SK-N-SH (cell line): Measurements from ENCODE around the gene DDR1. TPM values are rescaled to one million over a fixed set of nuclear protein-coding genes. Genes with fewer than 3 reads are reported as not detected.

Experiments
- CTCF ChIA-PET: fragments of 300-600, 350-600 bp; formaldehyde crosslinking; extraction: SDS; loops from one replicate; lab custom pipeline; 2021; lab: Yijun Ruan, JAX
- POLR2A ChIA-PET: fragments of 350-600 bp; sonication (Branson Sonifier 250); formaldehyde crosslinking; extraction: SDS; loops from one replicate; lab custom pipeline; 2020; ENCODE audit warnings: antibody characterized with exemption, inconsistent platforms; lab: Yijun Ruan, JAX
- DNase-seq: peaks from one replicate; pipeline ENCODE4 v3.0.0; 2012
- H2AFZ ChIP-seq: fragments of 200-600 bp; sonication (generic); 2 replicates; pipeline ENCODE4 v1.8.1; 2016; ENCODE audit warnings: antibody characterized with exemption, mild to moderate bottlenecking, low read depth
- H3F3A ChIP-seq: fragments of 200-600 bp; sonication (generic); replicated peaks from 2 replicates; pipeline ENCODE3; 2016; ENCODE audit warnings: antibody characterized with exemption, mild to moderate bottlenecking; ENCODE audit not compliant: insufficient read depth
- H3K27ac ChIP-seq, 2 experiments: fragments of 200-500 bp in 1 of 2; fragments of 200-600 bp in 1 of 2; sonication (Bioruptor generic) in 1 of 2; sonication (generic), shearing (Covaris generic) in 1 of 2; 2 replicates each; pipeline versions ENCODE4 v1.5.1 to v1.6.1; 2014 to 2016; ENCODE audit warnings: low read depth in 2 of 2, inconsistent platforms in 1 of 2, low read length in 1 of 2, mild to moderate bottlenecking in 1 of 2, mixed read lengths in 1 of 2
- H3K27me3 ChIP-seq: fragments of 200-600 bp; sonication (generic), shearing (Covaris generic); 2 replicates; pipeline ENCODE4 v1.6.1; 2016; ENCODE audit warnings: mixed run types; ENCODE audit not compliant: insufficient read depth
- H3K36me3 ChIP-seq, 2 experiments: fragments of 200-500 bp in 1 of 2; fragments of 200-600 bp in 1 of 2; sonication (Bioruptor generic) in 1 of 2; sonication (generic) in 1 of 2; replicated peaks in 1 of 2; 2 replicates each; pipeline versions ENCODE3 to v1.5.1; 2014 to 2016; ENCODE audit warnings: low read length in 1 of 2, mild to moderate bottlenecking in 1 of 2; ENCODE audit not compliant: insufficient read depth in 2 of 2, control insufficient read depth in 1 of 2
- H3K4me1 ChIP-seq, 2 experiments: fragments of 200-500 bp in 1 of 2; fragments of 200-600 bp in 1 of 2; sonication (Bioruptor generic) in 1 of 2; sonication (generic), shearing (Covaris generic) in 1 of 2; 2 replicates each; pipeline versions ENCODE4 v1.5.1 to v1.6.1; 2014 to 2016; ENCODE audit warnings: low read depth in 1 of 2, low read length in 1 of 2, mixed run types in 1 of 2; ENCODE audit not compliant: insufficient read depth in 2 of 2, control insufficient read depth in 1 of 2
- H3K4me2 ChIP-seq: fragments of 200-600 bp; sonication (generic), shearing (Covaris generic); 2 replicates; pipeline ENCODE4 v1.6.1; 2017; ENCODE audit warnings: mixed run types
- H3K4me3 ChIP-seq, 2 experiments: fragments of 200-500 bp in 1 of 2; fragments of 200-600 bp in 1 of 2; sonication (Bioruptor generic) in 1 of 2; sonication (generic), shearing (Covaris generic) in 1 of 2; 2 replicates each; pipeline versions ENCODE4 v1.5.1 to v1.8.1; 2014 to 2016; ENCODE audit warnings: low read depth in 2 of 2, inconsistent platforms in 1 of 2, low read length in 1 of 2, mild to moderate bottlenecking in 1 of 2, mixed read lengths in 1 of 2, moderate library complexity in 1 of 2
- H3K79me2 ChIP-seq: fragments of 200-600 bp; sonication (generic); 2 replicates; pipeline ENCODE4 v1.8.1; 2017; ENCODE audit warnings: mild to moderate bottlenecking; ENCODE audit not compliant: insufficient read depth
- H3K9ac ChIP-seq: fragments of 200-600 bp; sonication (generic); 2 replicates; pipeline ENCODE4 v1.6.1; 2017; ENCODE audit warnings: mixed run types
- H3K9me2 ChIP-seq: fragments of 200-600 bp; sonication (generic); 2 replicates; pipeline ENCODE4 v1.6.1; 2017; ENCODE audit warnings: mixed run types
- H3K9me3 ChIP-seq: fragments of 200-600 bp; sonication (generic); 2 replicates; pipeline ENCODE4 v1.6.1; 2017; ENCODE audit warnings: mixed run types, mild to moderate bottlenecking, moderate library complexity
- H4K20me1 ChIP-seq: fragments of 200-600 bp; sonication (generic); 2 replicates; pipeline ENCODE4 v1.6.1; 2017; ENCODE audit warnings: mild to moderate bottlenecking, mixed run types; ENCODE audit not compliant: insufficient read depth
- CHD2 ChIP-seq: fragments of 150-350 bp; IDR thresholded peaks from 2 replicates; pipeline ENCODE4 v1.6.1; 2018; ENCODE audit warnings: low read length; ENCODE audit not compliant: partially characterized antibody
- CTCF ChIP-seq: fragments of 200-600 bp; sonication (generic); IDR thresholded peaks from 2 replicates; pipeline ENCODE4 v1.6.1; 2017; ENCODE audit warnings: antibody characterized with exemption, mild to moderate bottlenecking, moderate library complexity
- EZH2phosphoT487 ChIP-seq: fragments of 200-600 bp; sonication (generic); IDR thresholded peaks from 2 replicates; pipeline ENCODE4 v1.6.1; 2017; ENCODE audit warnings: low read depth, mixed run types, mild to moderate bottlenecking, antibody characterized with exemption, moderate library complexity, borderline replicate concordance
- FOSL2 ChIP-seq: IDR thresholded peaks from 2 replicates; pipeline ENCODE4 v1.4.0; 2012; ENCODE audit warnings: low read depth, mild to moderate bottlenecking, moderate library complexity, borderline replicate concordance
- FOXJ3 ChIP-seq: sonication (generic); formaldehyde crosslinking; IDR thresholded peaks from 2 replicates; pipeline ENCODE4 v1.5.1; 2020; ENCODE audit warnings: mild to moderate bottlenecking, missing genetic modification reagents
- FOXM1 ChIP-seq: IDR thresholded peaks from 2 replicates; pipeline ENCODE4 v1.4.0; 2012; ENCODE audit warnings: low read depth, mild to moderate bottlenecking
- GABPA ChIP-seq: IDR thresholded peaks from 2 replicates; pipeline ENCODE4 v1.4.0; 2012; ENCODE audit warnings: low read depth, mild to moderate bottlenecking
- GATA2 ChIP-seq: sonication (generic); formaldehyde crosslinking; IDR thresholded peaks from 2 replicates; pipeline ENCODE4 v1.5.0; 2020; ENCODE audit warnings: mild to moderate bottlenecking, missing genetic modification reagents
- IRF3 ChIP-seq: fragments of 150-350 bp; IDR thresholded peaks from 2 replicates; pipeline ENCODE4 v1.6.1; 2016; ENCODE audit warnings: mild to moderate bottlenecking, low read depth, low read length
- MAX ChIP-seq: IDR thresholded peaks from 2 replicates; pipeline ENCODE4 v1.4.0; 2012; ENCODE audit warnings: low read depth
- MEF2A ChIP-seq: IDR thresholded peaks from 2 replicates; pipeline ENCODE4 v1.4.0; 2012; ENCODE audit warnings: low read depth, borderline replicate concordance
- MXI1 ChIP-seq: IDR thresholded peaks from 2 replicates; pipeline ENCODE4 v1.6.1; 2012; ENCODE audit warnings: mild to moderate bottlenecking, low read depth, low read length, improper control_type of control experiment
- NRF1 ChIP-seq: IDR thresholded peaks from 2 replicates; pipeline ENCODE4 v1.6.1; 2012; ENCODE audit warnings: low read depth, mild to moderate bottlenecking, low read length
- POLR2AphosphoS5 ChIP-seq: IDR thresholded peaks from 2 replicates; pipeline ENCODE4 v1.6.1; 2012; ENCODE audit warnings: low read depth, low read length
- REST ChIP-seq: IDR thresholded peaks from 2 replicates; pipeline ENCODE4 v1.6.1; 2012; ENCODE audit warnings: mild to moderate bottlenecking, low read depth, low read length, moderate library complexity
- RFX5 ChIP-seq: IDR thresholded peaks from 2 replicates; pipeline ENCODE4 v1.6.1; 2012; ENCODE audit warnings: mild to moderate bottlenecking, improper control_type of control experiment, low read length
- SIN3A ChIP-seq: IDR thresholded peaks from 2 replicates; pipeline ENCODE4 v1.6.1; 2012; ENCODE audit warnings: low read depth, mild to moderate bottlenecking, low read length, moderate library complexity, borderline replicate concordance
- USF1 ChIP-seq: IDR thresholded peaks from 2 replicates; pipeline ENCODE4 v1.4.0; 2012; ENCODE audit warnings: low read depth, borderline replicate concordance
- ZBTB33 ChIP-seq: IDR thresholded peaks from 2 replicates; pipeline ENCODE4 v1.4.0; 2012; ENCODE audit warnings: low read depth, borderline replicate concordance
- WGBS: methylation state at CpG from one replicate; pipeline ENCODE4 v1.1.6; 2017; ENCODE audit warnings: low lambda C conversion rate; 5-methylcytosine and 5-hydroxymethylcytosine counted together
- polyA plus RNA-seq, 3 experiments: library from polyadenylated mRNA; depleted of rRNA; stranded (reverse); fragments of >200 nt; gene quantifications; 2 replicates each; pipeline ENCODE4 v1.2.3, GENCODE V29; 2012

The DDR1 gene
- polyA plus RNA-seq, 1 of the 3 experiments (the other 2 are of a cell fraction), result 52.8 TPM

- H3K4me1 ChIP-seq, result peaks cover 9 to 18% of the 10 kb centered on the region in 2 experiments; a peak in 3 of 4 replicates
- H3K79me2 ChIP-seq, result no peaks in the 10 kb centered on the region
- H3K9me2 ChIP-seq, result no peaks in the 10 kb centered on the region
- H3K27ac ChIP-seq, result no peak overlapping the region
- no peak overlapping the region for H3K4me2 ChIP-seq
- no peak overlapping the region for H3K4me3 ChIP-seq
- ChIA-PET CTCF (interaction anchor here (1.0 to 7.2 kb wide), 4 partner anchors 153 to 238 kb away, joined by 4 to 86 read pairs (median 4); no protein-coding TSS in a partner anchor), POLR2A (no interaction called here)
- WGBS, result 93% methylated on average over 7 of the region's 8 CpGs
- peaks cover 21 to 34% of the 10 kb centered on the region in 2 experiments for H3K36me3 ChIP-seq
- H3K27me3 ChIP-seq, result no peaks in the 10 kb centered on the region
- no peak for DNase-seq
- no peak overlapping the region for H2AFZ ChIP-seq
- TF ChIP-seq GATA2 (CRISPR knock-in tag) (no peak), CHD2 (no peak), MXI1 (no peak), CTCF (no peak), RFX5 (no peak), MEF2A (no peak), NRF1 (no peak), REST (no peak), IRF3 (no peak), FOXM1 (no peak), MAX (no peak), ZBTB33 (no peak), SIN3A (no peak), POLR2AphosphoS5 (no peak), USF1 (no peak), FOXJ3 (no peak), GABPA (no peak), FOSL2 (no peak), EZH2phosphoT487 (no peak)
- H3F3A ChIP-seq, result peaks cover 8% of the 10 kb centered on the region
- H4K20me1 ChIP-seq, result no peaks in the 10 kb centered on the region
- H3K9ac ChIP-seq, result no peak overlapping the region
- H3K9me3 ChIP-seq, result no peaks in the 10 kb centered on the region
These were observed 33.2 kb downstream of the DDR1 start for GRCh38 chr6:30917487-30917886.
